Cardiac fibroblast (primary cell): ENCODE measurements around the gene HERC2.
"Not testable (repeated sequence)": the region's sequence is repeated elsewhere in the genome, so short reads cannot be mapped to it uniquely, and the experiment has no call there.

Source experiments
- DNase-seq, 2 donors: peaks; one replicate each; pipeline versions ENCODE4 v3.0.0 to v3.0.0-alpha.2; 2010; ENCODE audit warnings: low read depth in 2 of 2
- H3K4me3 ChIP-seq, 2 donors: replicated peaks in 1 of 2; 1 replicate in 1 of 2; 2 replicates in 1 of 2; pipeline ENCODE4 v1.5.1; 2011; ENCODE audit warnings: low read depth in 2 of 2, low read length in 2 of 2, mild to moderate bottlenecking in 2 of 2, moderate library complexity in 1 of 2
- TF ChIP-seq, protein P1 (sequence below): IDR thresholded peaks from one replicate; pipeline ENCODE4 v1.5.1; 2011; ENCODE audit warnings: low read depth, mild to moderate bottlenecking, low read length, inconsistent platforms

The HERC2 gene

GRCh38 chr15:28289694-28290463 lies 32.1 kb downstream of the HERC2 start:
- no peak for DNase-seq
- TF ChIP-seq, protein P1, sequence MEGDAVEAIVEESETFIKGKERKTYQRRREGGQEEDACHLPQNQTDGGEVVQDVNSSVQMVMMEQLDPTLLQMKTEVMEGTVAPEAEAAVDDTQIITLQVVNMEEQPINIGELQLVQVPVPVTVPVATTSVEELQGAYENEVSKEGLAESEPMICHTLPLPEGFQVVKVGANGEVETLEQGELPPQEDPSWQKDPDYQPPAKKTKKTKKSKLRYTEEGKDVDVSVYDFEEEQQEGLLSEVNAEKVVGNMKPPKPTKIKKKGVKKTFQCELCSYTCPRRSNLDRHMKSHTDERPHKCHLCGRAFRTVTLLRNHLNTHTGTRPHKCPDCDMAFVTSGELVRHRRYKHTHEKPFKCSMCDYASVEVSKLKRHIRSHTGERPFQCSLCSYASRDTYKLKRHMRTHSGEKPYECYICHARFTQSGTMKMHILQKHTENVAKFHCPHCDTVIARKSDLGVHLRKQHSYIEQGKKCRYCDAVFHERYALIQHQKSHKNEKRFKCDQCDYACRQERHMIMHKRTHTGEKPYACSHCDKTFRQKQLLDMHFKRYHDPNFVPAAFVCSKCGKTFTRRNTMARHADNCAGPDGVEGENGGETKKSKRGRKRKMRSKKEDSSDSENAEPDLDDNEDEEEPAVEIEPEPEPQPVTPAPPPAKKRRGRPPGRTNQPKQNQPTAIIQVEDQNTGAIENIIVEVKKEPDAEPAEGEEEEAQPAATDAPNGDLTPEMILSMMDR = no peak
- H3K4me3 ChIP-seq = no peak overlapping the region

DNA sequence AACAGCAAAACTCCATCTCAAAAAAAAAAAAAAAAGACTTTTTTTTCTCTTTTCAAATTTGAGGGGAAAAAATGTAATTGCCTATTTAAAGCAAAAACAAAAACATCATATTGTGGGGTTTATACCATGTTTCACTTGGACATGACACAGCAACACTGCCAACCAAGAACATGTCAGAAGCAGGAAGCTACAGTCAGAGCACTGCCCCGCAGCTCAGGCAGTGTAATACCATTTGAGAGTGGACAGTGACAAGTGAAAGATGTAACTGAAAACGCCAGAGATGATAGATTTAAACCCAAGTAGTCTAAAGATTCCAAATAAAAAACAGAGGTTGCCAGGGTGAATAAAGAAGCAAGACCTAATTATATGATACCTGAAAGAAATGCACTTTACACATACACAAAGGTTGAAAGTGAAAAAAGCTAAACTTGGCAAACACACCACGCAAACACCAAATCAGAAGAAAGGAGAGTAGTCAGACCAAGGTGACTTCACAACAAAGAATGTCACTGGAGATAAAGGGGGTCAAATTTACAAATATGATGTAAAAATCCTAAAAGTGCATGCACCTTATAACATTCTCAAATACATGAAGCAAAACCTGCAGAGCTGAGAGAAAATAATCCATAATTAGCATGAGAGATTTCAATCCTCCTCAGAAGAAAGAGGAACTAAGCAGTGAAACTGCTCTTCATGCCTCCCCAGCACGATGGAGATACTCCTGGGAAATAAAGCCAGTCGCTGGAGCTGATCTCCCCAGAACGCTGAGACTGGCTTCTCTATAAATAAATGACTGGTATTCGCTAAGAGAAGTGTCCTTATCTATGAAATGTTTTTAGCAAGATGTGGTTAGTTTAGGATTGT lies 32.9 kb downstream of the HERC2 start:
- DNase-seq, H3K4me3 ChIP-seq: not testable (repeated sequence)

- not testable (repeated sequence) for DNase-seq, H3K4me3 ChIP-seq
Measured at GRCh38 chr15:28286659-28287058, 35.3 kb downstream of the HERC2 start.

- TF ChIP-seq, protein P1 = no peak
- no peak for DNase-seq
- H3K4me3 ChIP-seq = no peak overlapping the region
Measured at GRCh38 chr15:28286031-28286430, 35.9 kb downstream of the HERC2 start.

GRCh38 chr15:28281876-28282275 lies 40.1 kb downstream of the HERC2 start:
- DNase-seq = no peak
- TF ChIP-seq, protein P1 = no peak
- H3K4me3 ChIP-seq = no peak overlapping the region

DNA sequence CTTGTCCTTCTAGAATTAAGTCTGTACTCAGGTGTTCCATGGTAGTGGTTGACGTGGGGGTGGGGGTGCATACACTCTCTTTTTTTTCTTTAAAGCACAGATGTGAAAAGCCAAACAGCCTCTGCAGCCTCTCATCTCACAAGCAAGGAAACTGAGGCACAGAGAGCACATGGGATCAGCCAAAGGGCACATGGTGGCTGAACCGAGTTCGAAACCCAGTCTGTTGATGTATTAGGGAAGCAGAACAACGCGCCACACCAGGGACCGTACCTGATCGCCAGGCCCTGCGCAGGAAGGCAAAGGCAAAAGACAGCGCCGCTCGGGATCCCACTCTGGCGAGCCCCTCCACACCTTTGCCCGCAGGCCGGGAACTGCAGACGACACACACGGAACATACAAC lies 47.3 kb downstream of the HERC2 start:
- TF ChIP-seq, protein P1 = no peak
- H3K4me3 ChIP-seq = no peak overlapping the region
- no peak for DNase-seq

DNA sequence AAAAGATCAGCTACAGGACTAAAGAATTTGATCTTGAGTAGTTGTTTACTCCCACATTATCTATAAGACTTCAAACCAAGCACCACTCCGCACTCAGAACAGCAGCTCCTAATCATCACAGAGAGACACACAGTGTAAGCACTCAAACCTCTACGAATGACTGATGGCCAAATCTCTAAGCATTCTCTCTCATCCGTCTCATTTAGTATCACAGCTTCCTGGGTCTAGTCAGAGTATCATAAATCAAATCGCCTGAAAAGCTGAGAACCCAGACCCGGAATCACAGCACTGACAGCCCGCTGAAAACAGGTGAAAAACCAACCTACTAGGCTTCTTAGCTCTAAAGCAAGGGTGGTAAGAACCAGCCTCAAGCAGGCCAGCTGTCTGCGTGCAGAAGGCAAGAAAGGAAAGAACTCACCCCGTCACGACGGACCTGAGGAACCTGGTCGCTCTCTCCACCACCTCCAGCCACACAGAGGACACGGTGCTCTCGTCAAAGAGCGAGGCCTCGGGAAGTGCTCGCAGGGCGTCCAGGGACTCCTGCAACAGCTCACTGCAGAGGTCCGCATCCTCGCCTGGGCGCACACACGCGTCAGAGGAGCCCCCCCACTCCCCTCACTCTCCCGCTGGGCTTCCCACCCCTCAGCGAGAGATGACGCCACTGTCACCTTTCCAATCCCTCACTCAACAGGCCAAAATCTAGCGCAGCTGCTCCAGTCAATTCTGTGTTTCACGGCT lies 47.9 kb downstream of the HERC2 start:
- no peak for DNase-seq
- no peak overlapping the region for H3K4me3 ChIP-seq
- TF ChIP-seq, protein P1 = no peak
